ENCODE data around the gene TSEN15. TPM values are rescaled to one million over a fixed set of nuclear protein-coding genes. Genes with fewer than 3 reads are reported as not detected.

Gene TSEN15
- polyA plus RNA-seq, 1 donor (not counting 4 experiments of a cell fraction or from before 2014, with no cell fraction given): 46.7 TPM

GRCh38 chr1:184004935-184005334 lies 46.6 kb upstream of the TSEN15 start:
- Histone ChIP-seq H3K4me2 (ENCODE audit: control insufficient read depth, extremely low read depth, insufficient read depth, low read depth, low read length) (no peak overlapping the region), H3K9me3 (ENCODE audit: control insufficient read depth, low read depth, low read length) (no peaks in the 10 kb centered on the region), H3K9me1 (ENCODE audit: control insufficient read depth, extremely low read depth, insufficient read depth, low read length) (no peaks in the 10 kb centered on the region), H2AFZ (ENCODE audit: control insufficient read depth, low read length) (no peak overlapping the region), H4K20me1 (ENCODE audit: control insufficient read depth, extremely low read depth, insufficient read depth, low read length) (no peaks in the 10 kb centered on the region), H3K9ac (ENCODE audit: control insufficient read depth, extremely low read depth, insufficient read depth, low read length) (no peak overlapping the region), H3K4me1 (ENCODE audit: control insufficient read depth, extremely low read depth, insufficient read depth, low read length) (peaks cover 7% of the 10 kb centered on the region), H3K36me3 (ENCODE audit: control insufficient read depth in 2 of 2, extremely low read depth in 1 of 2, insufficient read depth in 2 of 2, low read length in 2 of 2) (no peaks in the 10 kb centered on the region), H3K27ac (ENCODE audit: control insufficient read depth, insufficient read depth, low read length) (no peak overlapping the region), H3K4me3 (ENCODE audit: control insufficient read depth in 2 of 3, extremely low read depth in 1 of 3, insufficient read depth in 2 of 3, low read depth in 1 of 3, low read length in 3 of 3) (no peak overlapping the region), H3K27me3 (ENCODE audit: control insufficient read depth, extremely low read depth, insufficient read depth, low read length) (no peaks in the 10 kb centered on the region), H3K79me2 (ENCODE audit: control insufficient read depth, insufficient read depth, low read length) (no peaks in the 10 kb centered on the region)
- no peak for FAIRE-seq
- DNase-seq (ENCODE audit: low read depth, low spot score): no peak
- dilution Hi-C loops (cut with MboI; ENCODE audit: extremely low pct_ligation_motif_present, low sequenced_read_pairs): no loop called here
- TF ChIP-seq EZH2 (IDR thresholded peaks at IDR 0.05; ENCODE audit: low read length): no peak
- no peak for TF ChIP-seq CTCF (optimal IDR thresholded peaks at IDR 0.05 in 1 of 3, IDR thresholded peaks at IDR 0.05 in 1 of 3, conservative IDR thresholded peaks at IDR 0.05 in 1 of 3; ENCODE audit: extremely low read depth in 1 of 3, insufficient read depth in 2 of 3, low read length in 3 of 3)

GRCh38 chr1:184005506-184005905 lies 46.0 kb upstream of the TSEN15 start:
- no peak overlapping the region for H2AFZ ChIP-seq (ENCODE audit: control insufficient read depth, low read length)
- no peak overlapping the region for H3K4me2 ChIP-seq (ENCODE audit: control insufficient read depth, extremely low read depth, insufficient read depth, low read depth, low read length)
- H3K36me3 ChIP-seq (ENCODE audit: control insufficient read depth in 2 of 2, extremely low read depth in 1 of 2, insufficient read depth in 2 of 2, low read length in 2 of 2): no peaks in the 10 kb centered on the region
- no peak overlapping the region for H3K9ac ChIP-seq (ENCODE audit: control insufficient read depth, extremely low read depth, insufficient read depth, low read length)
- no peak for FAIRE-seq
- no peak overlapping the region for H3K27ac ChIP-seq (ENCODE audit: control insufficient read depth, insufficient read depth, low read length)
- H3K9me1 ChIP-seq (ENCODE audit: control insufficient read depth, extremely low read depth, insufficient read depth, low read length): no peaks in the 10 kb centered on the region
- no peaks in the 10 kb centered on the region for H3K9me3 ChIP-seq (ENCODE audit: control insufficient read depth, low read depth, low read length)
- dilution Hi-C loops (cut with MboI; ENCODE audit: extremely low pct_ligation_motif_present, low sequenced_read_pairs): no loop called here
- no peak overlapping the region for H3K4me3 ChIP-seq (ENCODE audit: control insufficient read depth in 2 of 3, extremely low read depth in 1 of 3, insufficient read depth in 2 of 3, low read depth in 1 of 3, low read length in 3 of 3)
- DNase-seq (ENCODE audit: low read depth, low spot score): no peak
- H3K79me2 ChIP-seq (ENCODE audit: control insufficient read depth, insufficient read depth, low read length): no peaks in the 10 kb centered on the region
- H3K27me3 ChIP-seq (ENCODE audit: control insufficient read depth, extremely low read depth, insufficient read depth, low read length): no peaks in the 10 kb centered on the region
- TF ChIP-seq CTCF (optimal IDR thresholded peaks at IDR 0.05 in 1 of 3, IDR thresholded peaks at IDR 0.05 in 1 of 3, conservative IDR thresholded peaks at IDR 0.05 in 1 of 3; ENCODE audit: extremely low read depth in 1 of 3, insufficient read depth in 2 of 3, low read length in 3 of 3) (no peak), EZH2 (IDR thresholded peaks at IDR 0.05; ENCODE audit: low read length) (no peak)
- peaks cover 7% of the 10 kb centered on the region for H3K4me1 ChIP-seq (ENCODE audit: control insufficient read depth, extremely low read depth, insufficient read depth, low read length)
- H4K20me1 ChIP-seq (ENCODE audit: control insufficient read depth, extremely low read depth, insufficient read depth, low read length): no peaks in the 10 kb centered on the region

All from keratinocyte (primary cell).